H1 (cell line): ENCODE measurements around the gene COQ9. TPM values are rescaled to one million over a fixed set of nuclear protein-coding genes. Genes with fewer than 3 reads are reported as not detected.

Experiments used
- ASH2L ChIP-seq: fragments of 200-600, 300-600 bp; sonication (generic); IDR thresholded peaks from one replicate; pipeline ENCODE4 v1.7.1; 2017; ENCODE audit warnings: low read length
- CEBPB ChIP-seq: IDR thresholded peaks from 2 replicates; pipeline ENCODE4 v1.6.1; 2012; ENCODE audit warnings: low read depth, low read length
- CHD1 ChIP-seq: IDR thresholded peaks from 2 replicates; pipeline ENCODE4 v1.6.1; 2012; ENCODE audit warnings: low read depth, low read length, improper control_type of control experiment
- CREB1 ChIP-seq: IDR thresholded peaks from 2 replicates; pipeline ENCODE4 v1.6.1; 2012; ENCODE audit warnings: inconsistent platforms
- CTBP2 ChIP-seq: IDR thresholded peaks from 2 replicates; pipeline ENCODE4 v1.7.0; 2011; ENCODE audit warnings: borderline replicate concordance, mild to moderate bottlenecking, moderate library complexity, mixed read lengths, low read length; ENCODE audit not compliant: insufficient read depth, insufficient read length
- CTCF ChIP-seq, 3 experiments: IDR thresholded peaks; 1 replicate in 2 of 3; 2 replicates in 1 of 3; pipeline versions ENCODE4 v1.5.1 to v1.6.1; 2011; ENCODE audit warnings: low read length in 3 of 3, mild to moderate bottlenecking in 3 of 3, inconsistent platforms in 2 of 3, low read depth in 1 of 3, moderate library complexity in 1 of 3; ENCODE audit not compliant: insufficient read depth in 1 of 3; ENCODE audit errors: control extremely low read depth in 1 of 3
- E2F6 ChIP-seq: IDR thresholded peaks from 2 replicates; pipeline ENCODE4 v1.6.1; 2012; ENCODE audit warnings: inconsistent platforms
- EGR1 ChIP-seq: IDR thresholded peaks from 2 replicates; pipeline ENCODE4 v1.6.1; 2011; ENCODE audit warnings: low read depth, low read length, borderline replicate concordance
- GTF2F1 ChIP-seq: IDR thresholded peaks from 2 replicates; pipeline ENCODE4 v1.6.1; 2012; ENCODE audit warnings: low read depth, low read length, improper control_type of control experiment, borderline replicate concordance
- HDAC6 ChIP-seq: IDR thresholded peaks from one replicate; pipeline ENCODE4 v1.7.1; 2012; ENCODE audit warnings: low read depth, mild to moderate bottlenecking, inconsistent platforms, low read length, moderate library complexity
- KDM4A ChIP-seq: IDR thresholded peaks from one replicate; pipeline ENCODE4 v1.7.1; 2012; ENCODE audit warnings: low read depth, mild to moderate bottlenecking, moderate library complexity, low read length, inconsistent platforms; ENCODE audit not compliant: severe bottlenecking
- NRF1 ChIP-seq: IDR thresholded peaks from 2 replicates; pipeline ENCODE4 v1.6.1; 2011; ENCODE audit warnings: mild to moderate bottlenecking, low read depth, low read length, improper control_type of control experiment
- POLR2A ChIP-seq, 2 experiments: IDR thresholded peaks; 1 replicate in 1 of 2; 2 replicates in 1 of 2; pipeline ENCODE4 v1.6.1; 2011; ENCODE audit warnings: low read depth in 2 of 2, low read length in 2 of 2, mild to moderate bottlenecking in 2 of 2; ENCODE audit errors: control extremely low read depth in 1 of 2
- RFX5 ChIP-seq: IDR thresholded peaks from 2 replicates; pipeline ENCODE4 v1.6.1; 2011; ENCODE audit warnings: low read depth, low read length, improper control_type of control experiment, borderline replicate concordance
- SAP30 ChIP-seq: fragments of 300-600 bp; sonication (generic); IDR thresholded peaks from 2 replicates; pipeline ENCODE4 v1.7.1; 2012; ENCODE audit warnings: low read length, moderate library complexity, mild to moderate bottlenecking, inconsistent platforms; ENCODE audit not compliant: insufficient read depth, insufficient replicate concordance
- SIRT6 ChIP-seq: IDR thresholded peaks from one replicate; pipeline ENCODE4 v1.7.1; 2012; ENCODE audit warnings: low read length, inconsistent platforms
- SIX5 ChIP-seq: IDR thresholded peaks from 2 replicates; pipeline ENCODE4 v1.6.1; 2011; ENCODE audit warnings: mild to moderate bottlenecking, low read depth, low read length
- SP2 ChIP-seq: IDR thresholded peaks from 2 replicates; pipeline ENCODE4 v1.6.1; 2012; ENCODE audit warnings: mild to moderate bottlenecking, low read length, inconsistent platforms
- TAF1 ChIP-seq: IDR thresholded peaks from 2 replicates; pipeline ENCODE4 v1.6.1; 2011; ENCODE audit warnings: mild to moderate bottlenecking, low read depth, low read length
- TBP ChIP-seq: IDR thresholded peaks from 2 replicates; pipeline ENCODE4 v1.6.1; 2011; ENCODE audit warnings: low read depth, low read length, improper control_type of control experiment
- TCF12 ChIP-seq: IDR thresholded peaks from 2 replicates; pipeline ENCODE4 v1.6.1; 2011; ENCODE audit warnings: low read depth, mild to moderate bottlenecking, low read length
- TEAD4 ChIP-seq: IDR thresholded peaks from 2 replicates; pipeline ENCODE4 v1.6.1; 2012; ENCODE audit warnings: low read depth, low read length, inconsistent platforms, mixed read lengths
- ZNF274 ChIP-seq: IDR thresholded peaks from 2 replicates; pipeline ENCODE4 v1.7.0; 2012; ENCODE audit warnings: low read length, borderline replicate concordance; ENCODE audit errors: extremely low read depth
- polyA plus RNA-seq, 7 experiments: library from polyadenylated mRNA; depleted of rRNA in 3 of 7; stranded (reverse) in 5 of 7; unstranded in 2 of 7; fragments of >200 nt in 5 of 7; fragments of 200-250 nt in 2 of 7; gene quantifications; 1 replicate in 5 of 7; 2 replicates in 1 of 7; 4 replicates in 1 of 7; pipeline versions ENCODE4 v1.2.1 to v1.2.3, GENCODE V29; 2011 to 2013; ENCODE audit warnings: missing spikeins in 2 of 7, mixed read lengths in 2 of 7
- total RNA-seq: library from RNA; stranded (reverse); fragmentation: NEBNext Ultra II Directional; extraction: Animal tissue kit (Norgen Biotek cat#: 25700); gene quantifications from 2 replicates; pipeline ENCODE4 v1.2.1, GENCODE V29; 2021

COQ9 gene
- total and polyA plus RNA-seq, 2 of the 8 experiments (the other 6 are each of a cell fraction or from before 2014, with no cell fraction given), result 33.3 to 60.3 TPM

- TF ChIP-seq NRF1 (no peak), E2F6 (no peak), SIRT6 (no peak), CREB1 (peak; percentile 58), SIX5 (no peak), TBP (peak; percentile 95), SP2 (peak; percentile 84), HDAC6 (no peak), CTBP2 (no peak), SAP30 (no peak), TAF1 (peak; percentile 98), ASH2L (peak; percentile 60), ZNF274 (no peak), CTCF (IDR thresholded peaks at IDR 0.05; ENCODE audit: control extremely low read depth in 1 of 3, insufficient read depth in 1 of 3, low read depth in 1 of 3, low read length in 3 of 3) (peak; percentile 86 to 97 (median 94)), CEBPB (no peak), POLR2A (IDR thresholded peaks at IDR 0.05; ENCODE audit: control extremely low read depth in 1 of 2, low read depth in 2 of 2, low read length in 2 of 2) (peak; percentile 96 to 97), RFX5 (no peak), GTF2F1 (no peak), KDM4A (no peak), TEAD4 (0 out of 2 replicates have a peak, but pooled peaks have one; percentile 41), CHD1 (no peak), EGR1 (peak; percentile 92), TCF12 (0 out of 2 replicates have a peak, but pooled peaks have one; percentile 45)
Measured at GRCh38 chr16:57462209-57462977, 15.1 kb downstream of the COQ9 start, which contains the start of gene POLR2C (continued).
